IMR-90 (cell line): ENCODE results near the gene RER1. TPM values are rescaled to one million over a fixed set of nuclear protein-coding genes. Genes with fewer than 3 reads are reported as not detected.

Source experiments
- ATAC-seq: fragments of 200-7000 bp; cut with Tn5 transposase; 2 replicates; pipeline ENCODE4 v1.9.1; 2020; ENCODE audit warnings: low read depth, mild to moderate bottlenecking, moderate library complexity
- BruUV-seq: library from RNA; stranded (reverse); fragments of 400-500 nt; replicated peaks from 2 replicates; lab custom pipeline; 2021; lab: Mats Ljungman, UMichigan
- CTCF ChIA-PET: fragments of 300-600 bp; formaldehyde crosslinking; extraction: SDS; loops from one replicate; lab custom pipeline; 2021; ENCODE audit warnings: antibody characterized with exemption; lab: Yijun Ruan, JAX
- POLR2A ChIA-PET: fragments of 300-600 bp; sonication (Branson Sonifier 250); formaldehyde crosslinking; loops from one replicate; lab custom pipeline; 2022; ENCODE audit warnings: antibody characterized with exemption; ENCODE audit not compliant: unreplicated experiment; lab: Charles Lee
- DNase-seq: peaks from one replicate; pipeline ENCODE4 v3.0.0; 2013
- H2AFZ ChIP-seq: replicated peaks from 2 replicates; pipeline ENCODE3; 2013; ENCODE audit warnings: low read length, mild to moderate bottlenecking; ENCODE audit not compliant: poor library complexity
- H2AK5ac ChIP-seq: 2 replicates; pipeline ENCODE4 v1.6.1; 2013; ENCODE audit warnings: low read depth, low read length, inconsistent platforms
- H2AK9ac ChIP-seq: replicated peaks from 2 replicates; pipeline ENCODE3; 2013; ENCODE audit warnings: mild to moderate bottlenecking, low read depth, low read length, moderate library complexity; ENCODE audit not compliant: poor library complexity
- H2BK120ac ChIP-seq: 2 replicates; pipeline ENCODE4 v1.6.1; 2013; ENCODE audit warnings: low read depth, low read length, inconsistent platforms
- H2BK15ac ChIP-seq: 3 replicates; pipeline ENCODE4 v1.6.1; 2013; ENCODE audit warnings: low read depth, low read length, inconsistent platforms
- H2BK20ac ChIP-seq: 2 replicates; pipeline ENCODE4 v1.6.1; 2013; ENCODE audit warnings: low read depth, mild to moderate bottlenecking, inconsistent platforms, low read length, moderate library complexity
- H2BK5ac ChIP-seq: 2 replicates; pipeline ENCODE4 v1.6.1; 2013; ENCODE audit warnings: mild to moderate bottlenecking, low read depth, low read length, inconsistent platforms; ENCODE audit not compliant: poor library complexity, severe bottlenecking
- H3K14ac ChIP-seq: replicated peaks from 2 replicates; pipeline ENCODE4 v1.6.1; 2013; ENCODE audit warnings: low read depth, low read length, inconsistent platforms
- H3K18ac ChIP-seq: 2 replicates; pipeline ENCODE4 v1.6.1; 2013; ENCODE audit warnings: low read depth, low read length, control low read depth
- H3K23ac ChIP-seq: 2 replicates; pipeline ENCODE4 v1.6.1; 2013; ENCODE audit warnings: low read depth, low read length, inconsistent platforms
- H3K27ac ChIP-seq: 2 replicates; pipeline ENCODE4 v1.5.1; 2013; ENCODE audit warnings: mild to moderate bottlenecking, control low read depth, low read length; ENCODE audit not compliant: insufficient read depth
- H3K27me3 ChIP-seq: 2 replicates; pipeline ENCODE4 v1.6.1; 2013; ENCODE audit warnings: low read length; ENCODE audit not compliant: control insufficient read depth, insufficient read depth
- H3K36me3 ChIP-seq: 2 replicates; pipeline ENCODE4 v1.6.1; 2013; ENCODE audit warnings: low read length, mixed read lengths; ENCODE audit not compliant: control insufficient read depth, insufficient read depth
- H3K4ac ChIP-seq: 2 replicates; pipeline ENCODE4 v1.6.1; 2013; ENCODE audit warnings: low read depth, low read length, inconsistent platforms
- H3K4me1 ChIP-seq: 2 replicates; pipeline ENCODE4 v1.6.1; 2013; ENCODE audit warnings: low read length, mixed read lengths; ENCODE audit not compliant: control insufficient read depth, insufficient read depth
- H3K4me2 ChIP-seq: 2 replicates; pipeline ENCODE4 v1.6.1; 2013; ENCODE audit warnings: low read depth, mild to moderate bottlenecking, control low read depth, low read length, moderate library complexity
- H3K4me3 ChIP-seq: 2 replicates; pipeline ENCODE4 v1.5.1; 2013; ENCODE audit warnings: low read depth, mild to moderate bottlenecking, control low read depth, low read length, moderate library complexity; ENCODE audit not compliant: insufficient read depth
- H3K56ac ChIP-seq: 2 replicates; pipeline ENCODE4 v1.6.1; 2013; ENCODE audit warnings: low read length, inconsistent platforms; ENCODE audit not compliant: insufficient read depth; ENCODE audit errors: extremely low read depth
- H3K79me1 ChIP-seq, 2 experiments: 2 replicates each; pipeline ENCODE4 v1.6.1; 2013; ENCODE audit warnings: low read length in 2 of 2, inconsistent platforms in 1 of 2, low read depth in 1 of 2
- H3K9ac ChIP-seq: 2 replicates; pipeline ENCODE4 v1.6.1; 2013; ENCODE audit warnings: low read depth, low read length, control low read depth
- H3K9me1 ChIP-seq: 2 replicates; pipeline ENCODE4 v1.6.1; 2013; ENCODE audit warnings: low read length, inconsistent platforms; ENCODE audit not compliant: insufficient read depth
- H3K9me3 ChIP-seq: 2 replicates; pipeline ENCODE4 v1.6.1; 2013; ENCODE audit warnings: low read length; ENCODE audit not compliant: control insufficient read depth, insufficient read depth
- H4K20me1 ChIP-seq: 2 replicates; pipeline ENCODE4 v1.6.1; 2013; ENCODE audit warnings: low read length, inconsistent platforms; ENCODE audit not compliant: insufficient read depth
- H4K5ac ChIP-seq: 2 replicates; pipeline ENCODE4 v1.6.1; 2013; ENCODE audit warnings: mild to moderate bottlenecking, low read depth, low read length, control low read depth
- H4K8ac ChIP-seq, 2 experiments: 2 replicates each; pipeline ENCODE4 v1.6.1; 2013; ENCODE audit warnings: low read depth in 2 of 2, low read length in 2 of 2, control low read depth in 1 of 2, inconsistent platforms in 1 of 2
- H4K91ac ChIP-seq: 2 replicates; pipeline ENCODE4 v1.6.1; 2013; ENCODE audit warnings: low read depth, low read length, inconsistent platforms; ENCODE audit not compliant: insufficient read depth
- BHLHE40 ChIP-seq: fragments of 150-350 bp; IDR thresholded peaks from 2 replicates; pipeline ENCODE4 v1.6.1; 2016; ENCODE audit warnings: mild to moderate bottlenecking, low read depth, low read length
- CEBPB ChIP-seq: IDR thresholded peaks from 2 replicates; pipeline ENCODE4 v1.6.1; 2012; ENCODE audit warnings: low read depth, low read length, improper control_type of control experiment
- CTCF ChIP-seq: conservative IDR thresholded peaks from 2 replicates; pipeline ENCODE4 v1.5.1; 2012; ENCODE audit warnings: mild to moderate bottlenecking, low read depth, low read length, improper control_type of control experiment
- ELK1 ChIP-seq: fragments of 150-350 bp; IDR thresholded peaks from 2 replicates; pipeline ENCODE4 v1.6.1; 2016; ENCODE audit warnings: low read depth, mild to moderate bottlenecking, low read length, moderate library complexity, borderline replicate concordance
- MAZ ChIP-seq: IDR thresholded peaks from 2 replicates; pipeline ENCODE4 v1.6.1; 2012; ENCODE audit warnings: low read depth, mild to moderate bottlenecking, low read length, improper control_type of control experiment, moderate library complexity, borderline replicate concordance
- RAD21 ChIP-seq: IDR thresholded peaks from 2 replicates; pipeline ENCODE4 v1.6.1; 2012; ENCODE audit warnings: low read length, improper control_type of control experiment
- RCOR1 ChIP-seq: IDR thresholded peaks from 2 replicates; pipeline ENCODE4 v1.6.1; 2012; ENCODE audit warnings: mild to moderate bottlenecking, low read length, improper control_type of control experiment; ENCODE audit not compliant: insufficient replicate concordance
- RFX5 ChIP-seq: IDR thresholded peaks from 2 replicates; pipeline ENCODE4 v1.8.0; 2012; ENCODE audit warnings: low read depth, mild to moderate bottlenecking, low read length, moderate library complexity
- SMC3 ChIP-seq: fragments of 150-350 bp; IDR thresholded peaks from 2 replicates; pipeline ENCODE4 v1.6.1; 2016; ENCODE audit warnings: low read depth, mild to moderate bottlenecking, antibody characterized with exemption, low read length, moderate library complexity
- USF2 ChIP-seq: fragments of 150-350 bp; IDR thresholded peaks from 2 replicates; pipeline ENCODE4 v1.6.1; 2017; ENCODE audit warnings: mild to moderate bottlenecking, antibody characterized with exemption, low read length, low read depth
- WGBS, 2 experiments: methylation state at CpG; one replicate each; pipeline versions ENCODE4 v1.1.5 to v1.1.7; 2013; ENCODE audit warnings: missing lambda C conversion rate in 2 of 2; ENCODE audit not compliant: insufficient read length in 1 of 2; ENCODE audit errors: extremely low coverage in 2 of 2; 5-methylcytosine and 5-hydroxymethylcytosine counted together
- dilution Hi-C: fragments of 300-500 bp; cut with HindIII; formaldehyde crosslinking; loops from one replicate; pipeline ENCODE4 v1.14.3; 2018; ENCODE audit warnings: low sequenced_read_pairs; ENCODE audit not compliant: unreplicated experiment
- in situ Hi-C: fragments of 300-500 bp; cut with MboI; formaldehyde crosslinking; loops from 3 replicates; pipeline ENCODE4 v1.14.3; 2019; ENCODE audit warnings: low sequenced_read_pairs, inconsistent platforms, mixed read lengths
- intact Hi-C: fragments of 100-400 bp; cut with micrococcal nuclease; formaldehyde crosslinking; loops from 2 replicates; pipeline ENCODE4 v1.10.0; 2022
- polyA plus RNA-seq, 3 experiments: library from polyadenylated mRNA; depleted of rRNA; stranded (reverse); fragments of >200 nt; gene quantifications; 2 replicates each; pipeline ENCODE4 v1.2.3, GENCODE V29; 2012; ENCODE audit warnings: low replicate concordance in 1 of 3
- total RNA-seq: library from RNA; depleted of rRNA; stranded (reverse); fragments of >200 nt; gene quantifications from 2 replicates; pipeline ENCODE4 v1.2.3, GENCODE V29; 2012

RER1 gene
- total and polyA plus RNA-seq, 2 of the 4 experiments (the other 2 are of a cell fraction) = 47.1 to 240 TPM

GRCh38 chr1:2349806-2350205 lies 41.8 kb upstream of the RER1 start:
- Histone ChIP-seq H3K27ac (no peak overlapping the region), H3K36me3 (no peaks in the 10 kb centered on the region), H3K4me2 (no peak overlapping the region), H4K91ac (no peak overlapping the region), H3K9ac (no peak overlapping the region), H3K9me3 (no peaks in the 10 kb centered on the region), H2AK5ac (no peak overlapping the region), H3K23ac (no peak overlapping the region), H2BK20ac (no peak overlapping the region), H3K27me3 (no peaks in the 10 kb centered on the region), H3K4ac (no peak overlapping the region), H4K8ac (no peak overlapping the region), H3K4me3 (no peak overlapping the region), H3K56ac (no peak overlapping the region), H3K9me1 (no peaks in the 10 kb centered on the region), H3K4me1 (no peaks in the 10 kb centered on the region), H2BK15ac (no peak overlapping the region), H2AFZ (no peak overlapping the region), H3K14ac (no peak overlapping the region), H3K79me1 (no peaks in the 10 kb centered on the region), H4K5ac (no peak overlapping the region), H2BK5ac (no peak overlapping the region), H2AK9ac (no peak overlapping the region), H2BK120ac (no peak overlapping the region), H4K20me1 (no peaks in the 10 kb centered on the region), H3K18ac (no peak overlapping the region)
- DNase-seq = no peak
- intact Hi-C loops (no loop called here), dilution Hi-C loops (no loop called here), in situ Hi-C loops (loop anchor here (25.0 kb wide), 1 partner anchor 388 kb away; no protein-coding TSS in a partner anchor)
- 100% methylated on average over 1 of the region's 9 CpGs; no CpG with 5 or more reads in 1 of the 2 experiments for WGBS, 2 experiments
- CTCF ChIA-PET = interaction anchor here (0.9 kb wide), 1 partner anchor 10 kb away, joined by 3 read pairs; no protein-coding TSS in a partner anchor
- ATAC-seq = no peak
- no TSS peak for BruUV-seq
- POLR2A ChIA-PET = no interaction called here
- TF ChIP-seq SMC3 (no peak), MAZ (no peak), BHLHE40 (no peak), RFX5 (no peak), ELK1 (no peak), CTCF (no peak), CEBPB (no peak), RAD21 (no peak), RCOR1 (no peak), USF2 (no peak)
